RWPE2 (cell line): ENCODE results near the gene AHNAK.

Experiments
- ATAC-seq: fragments of 200-7000 bp; cut with Tn5 transposase; 3 replicates; pipeline ENCODE4 v1.9.1; 2021; ENCODE audit warnings: low read depth
- DNase-seq: peaks from one replicate; pipeline ENCODE4 v3.0.0-alpha.2; 2020; ENCODE audit warnings: low spot score
- H3K27ac ChIP-seq: fragments of 450-650 bp; 2 replicates; pipeline ENCODE4 v1.5.1; 2017; ENCODE audit warnings: mild to moderate bottlenecking; ENCODE audit not compliant: poor library complexity, severe bottlenecking
- H3K27me3 ChIP-seq: fragments of 250-450 bp; sonication (Bioruptor Pico); 2 replicates; pipeline ENCODE4 v1.5.1; 2021; ENCODE audit warnings: mild to moderate bottlenecking, moderate library complexity; ENCODE audit not compliant: insufficient read depth, poor library complexity, severe bottlenecking
- H3K36me3 ChIP-seq: fragments of 250-450 bp; sonication (Bioruptor Pico); 2 replicates; pipeline ENCODE4 v1.5.1; 2020; ENCODE audit warnings: low read depth, mild to moderate bottlenecking, moderate library complexity
- H3K4me1 ChIP-seq: fragments of 250-450 bp; sonication (Bioruptor Pico); 2 replicates; pipeline ENCODE4 v1.5.1; 2021; ENCODE audit warnings: mild to moderate bottlenecking, moderate library complexity; ENCODE audit not compliant: insufficient read depth, poor library complexity, severe bottlenecking
- H3K4me3 ChIP-seq: fragments of 250-450 bp; sonication (Bioruptor Pico); 2 replicates; pipeline ENCODE4 v1.5.1; 2021; ENCODE audit warnings: mild to moderate bottlenecking, moderate library complexity; ENCODE audit not compliant: severe bottlenecking
- H3K9me3 ChIP-seq: fragments of 250-450 bp; sonication (Bioruptor Pico); 2 replicates; pipeline ENCODE4 v1.5.1; 2021; ENCODE audit warnings: mild to moderate bottlenecking, moderate library complexity; ENCODE audit not compliant: severe bottlenecking
- CTCF ChIP-seq: fragments of 450-650 bp; IDR thresholded peaks from one replicate; pipeline ENCODE4 v1.5.1; 2017; ENCODE audit warnings: mild to moderate bottlenecking, moderate library complexity; ENCODE audit not compliant: poor library complexity, severe bottlenecking

The AHNAK gene

GRCh38 chr11:62580959-62581715, 34.5 kb upstream of the AHNAK start:
- DNase-seq, result no peak
- no peak for ATAC-seq
- Histone ChIP-seq H3K4me1 (no peaks in the 10 kb centered on the region), H3K27ac (no peak overlapping the region), H3K4me3 (no peak overlapping the region), H3K9me3 (no peaks in the 10 kb centered on the region), H3K36me3 (peaks cover 50% of the 10 kb centered on the region), H3K27me3 (no peaks in the 10 kb centered on the region)
- no peak for TF ChIP-seq CTCF

- H3K9me3 ChIP-seq, result no peaks in the 10 kb centered on the region
- no peaks in the 10 kb centered on the region for H3K27me3 ChIP-seq
- no peak overlapping the region for H3K4me3 ChIP-seq
- no peak for TF ChIP-seq CTCF
- no peak overlapping the region for H3K27ac ChIP-seq
- no peak for DNase-seq
- H3K4me1 ChIP-seq, result no peaks in the 10 kb centered on the region
- H3K36me3 ChIP-seq, result peaks cover 32% of the 10 kb centered on the region
- no peak for ATAC-seq
These were observed 32.6 kb upstream of the AHNAK start for GRCh38 chr11:62579252-62579651.

- no peak overlapping the region for H3K27ac ChIP-seq
- H3K36me3 ChIP-seq, result peaks cover 32% of the 10 kb centered on the region
These were observed 31.9 kb upstream of the AHNAK start for GRCh38 chr11:62578541-62578940.

GRCh38 chr11:62577046-62577714, 30.6 kb upstream of the AHNAK start:
- H3K9me3 ChIP-seq, result no peaks in the 10 kb centered on the region
- H3K4me3 ChIP-seq, result no peak overlapping the region
- peaks cover 38% of the 10 kb centered on the region for H3K36me3 ChIP-seq
- H3K4me1 ChIP-seq, result peaks cover 4% of the 10 kb centered on the region
- ATAC-seq (no peak), DNase-seq (no peak)
- no peak for TF ChIP-seq CTCF
- no peak overlapping the region for H3K27ac ChIP-seq
- no peaks in the 10 kb centered on the region for H3K27me3 ChIP-seq

More at GRCh38 chr11:62578541-62578940, 31.9 kb upstream of the AHNAK start:
- H3K4me3 ChIP-seq, result no peak overlapping the region
- no peaks in the 10 kb centered on the region for H3K4me1 ChIP-seq
- no peaks in the 10 kb centered on the region for H3K9me3 ChIP-seq
- ATAC-seq (no peak), DNase-seq (no peak)
- no peaks in the 10 kb centered on the region for H3K27me3 ChIP-seq
- no peak for TF ChIP-seq CTCF

GRCh38 chr11:62575837-62576236, 29.2 kb upstream of the AHNAK start:
- DNase-seq, result no peak
- peaks cover 7% of the 10 kb centered on the region for H3K4me1 ChIP-seq
- no peak for ATAC-seq
- no peaks in the 10 kb centered on the region for H3K27me3 ChIP-seq
- H3K4me3 ChIP-seq, result no peak overlapping the region
- H3K36me3 ChIP-seq, result peaks cover 38% of the 10 kb centered on the region
- H3K27ac ChIP-seq, result no peak overlapping the region
- H3K9me3 ChIP-seq, result no peaks in the 10 kb centered on the region
- no peak for TF ChIP-seq CTCF
